Measurements from ENCODE around the gene COMMD3. TPM values are rescaled to one million over a fixed set of nuclear protein-coding genes. Genes with fewer than 3 reads are reported as not detected.

COMMD3 gene
- total and polyA plus RNA-seq, 9 of the 15 experiments (the other 6 are each of a cell fraction or from before 2014, with no cell fraction given): 50.7 to 217 (median 80.1) TPM

- TF ChIP-seq CTCF (IDR thresholded peaks at IDR 0.05 in 2 of 3, conservative IDR thresholded peaks at IDR 0.05 in 1 of 3; ENCODE audit: insufficient read depth in 2 of 3, low read depth in 1 of 3, low read length in 3 of 3) (no peak), RBM22 (IDR thresholded peaks at IDR 0.05; ENCODE audit: low read depth, low read length, poor library complexity, severe bottlenecking) (no peak), JUNB (CRISPR knock-in tag; conservative IDR thresholded peaks at IDR 0.05) (no peak), MBD1 (CRISPR knock-in tag; IDR thresholded peaks at IDR 0.05) (no peak), MGA (IDR thresholded peaks at IDR 0.05) (no peak), ZFX (CRISPR knock-in tag; IDR thresholded peaks at IDR 0.05) (no peak), SMAD2 (IDR thresholded peaks at IDR 0.05; ENCODE audit: low read depth, low read length) (no peak), NRF1 (conservative IDR thresholded peaks at IDR 0.05 in 1 of 2, IDR thresholded peaks at IDR 0.05 in 1 of 2) (no peak), ZNF398 (CRISPR knock-in tag; IDR thresholded peaks at IDR 0.05) (no peak)
These were observed 4.5 kb downstream of the COMMD3 start, which contains the start of gene BMI1 (continued) for GRCh38 chr10:22320591-22321155.

All from K562 (cell line).